HG03095 (cell line): ENCODE measurements around the gene SNW1.
"Not testable (repeated sequence)": the region's sequence is repeated elsewhere in the genome, so short reads cannot be mapped to it uniquely, and the experiment has no call there.

Experiments used
- ATAC-seq: cut with Tn5 transposase; IDR thresholded peaks from one replicate; pipeline ENCODE4 v1.9.1; 2021; ENCODE audit warnings: moderate library complexity; ENCODE audit not compliant: unreplicated experiment

The SNW1 gene

DNA sequence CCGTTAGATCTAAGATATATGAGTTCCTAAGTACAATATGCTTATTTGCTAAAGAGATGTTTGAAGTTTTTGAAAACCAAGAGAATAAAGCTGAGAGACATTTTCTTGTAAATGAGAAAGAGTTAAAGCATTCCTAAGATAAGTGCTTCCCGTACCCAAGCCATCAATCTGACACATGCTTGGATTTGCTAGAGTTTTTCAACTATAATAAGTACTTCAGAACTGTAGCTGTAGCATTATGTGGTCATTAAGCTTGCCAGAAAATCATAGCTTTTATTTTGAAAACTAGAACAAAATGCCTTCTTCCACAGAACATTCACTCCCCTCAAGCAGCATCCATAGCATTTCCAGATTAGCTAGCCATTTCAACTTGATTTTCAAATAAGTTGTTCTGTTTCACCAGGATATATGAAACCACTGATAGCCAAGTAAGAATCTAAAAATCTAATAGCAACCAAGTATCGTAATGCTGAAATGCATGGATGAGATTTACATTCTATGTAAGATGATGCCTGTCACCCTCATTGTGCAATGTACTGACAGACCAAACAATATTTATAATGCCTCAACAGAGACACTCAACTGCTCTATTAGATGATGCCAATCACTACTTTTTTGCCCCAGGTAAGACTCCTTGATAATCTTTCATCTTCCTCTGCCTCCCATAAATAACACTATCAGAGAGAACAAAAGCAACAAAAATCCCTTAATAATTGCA lies 8.0 kb downstream of the SNW1 start:
- no peak for ATAC-seq

- no peak for ATAC-seq
Observed at GRCh38 chr14:77752266-77752665, 8.7 kb downstream of the SNW1 start.

- not testable (repeated sequence) for ATAC-seq
Observed at GRCh38 chr14:77747425-77747824, 13.5 kb downstream of the SNW1 start.

DNA sequence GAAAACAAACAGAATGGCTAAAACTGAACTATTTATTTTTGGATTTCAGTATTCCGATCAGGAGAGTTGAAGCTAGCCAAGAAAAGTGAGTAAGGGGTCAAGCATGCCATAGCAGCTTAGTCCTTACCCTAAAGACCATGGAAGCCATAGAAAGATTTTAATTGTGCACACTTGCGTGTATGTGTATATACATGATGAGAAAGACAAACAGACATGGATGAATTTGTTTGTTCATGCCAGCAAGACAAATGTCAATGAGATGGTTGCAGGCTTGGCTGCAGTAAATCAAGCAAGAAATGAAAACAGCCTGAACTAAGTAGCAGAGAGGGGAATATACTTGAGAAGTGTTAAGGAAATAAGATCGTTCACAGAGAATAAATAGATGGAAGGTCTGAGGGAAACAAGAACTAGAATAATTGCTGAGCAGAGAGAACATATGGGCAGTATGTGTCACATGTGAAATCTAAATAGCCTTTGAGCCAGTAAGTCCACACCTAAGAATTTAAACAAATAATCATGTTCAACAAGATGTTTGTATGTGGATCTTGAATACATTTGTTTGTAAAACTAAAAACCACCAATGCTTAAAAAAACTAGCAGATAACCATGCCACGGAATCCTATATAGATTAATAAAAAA lies 14.8 kb downstream of the SNW1 start:
- ATAC-seq, result no peak

DNA sequence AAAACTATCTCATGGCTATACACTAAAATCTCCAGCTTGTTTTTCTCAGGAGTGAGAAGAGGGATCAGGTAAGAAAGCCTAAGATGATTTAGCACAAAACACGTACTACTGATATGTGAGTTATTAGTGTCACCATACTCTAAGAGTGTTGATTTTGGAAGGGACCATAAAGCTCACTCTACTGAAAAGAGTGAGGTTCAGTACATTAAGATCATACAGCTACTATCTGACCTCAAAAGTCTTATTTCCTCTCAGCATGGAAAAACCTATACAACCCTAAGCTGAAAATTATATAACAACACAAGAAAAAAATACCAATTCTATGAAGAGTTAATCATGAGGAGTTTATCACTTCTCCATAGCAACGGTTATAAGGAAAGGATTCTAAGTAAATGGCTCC lies 19.5 kb downstream of the SNW1 start:
- no peak for ATAC-seq

- no peak for ATAC-seq
Observed at GRCh38 chr14:77738559-77739250, 22.3 kb downstream of the SNW1 start.

DNA sequence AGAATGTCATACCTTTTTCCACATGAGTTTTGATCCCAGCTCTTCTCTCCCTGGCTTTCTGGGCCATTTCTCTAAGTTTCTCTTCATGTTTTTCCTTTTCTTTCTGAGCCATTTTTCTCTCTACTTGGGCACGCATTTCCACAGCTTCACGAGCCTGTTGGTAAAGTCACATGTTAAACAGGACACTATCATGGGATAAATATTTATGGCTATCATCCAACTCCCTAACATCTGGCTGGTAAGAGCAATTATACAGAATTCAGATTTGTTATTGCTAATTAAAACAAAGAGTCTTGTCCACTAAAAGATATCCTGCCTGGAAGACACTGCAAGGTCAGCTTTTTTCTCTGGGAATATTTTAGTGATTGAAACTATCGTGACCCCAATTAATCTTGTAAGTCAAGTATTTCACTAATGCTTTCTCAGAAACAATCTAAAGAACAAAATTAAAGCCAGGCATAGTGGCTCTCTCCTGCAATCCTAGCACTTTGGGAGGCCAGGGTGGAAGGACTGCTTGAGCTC lies 29.9 kb downstream of the SNW1 start:
- ATAC-seq, result no peak

DNA sequence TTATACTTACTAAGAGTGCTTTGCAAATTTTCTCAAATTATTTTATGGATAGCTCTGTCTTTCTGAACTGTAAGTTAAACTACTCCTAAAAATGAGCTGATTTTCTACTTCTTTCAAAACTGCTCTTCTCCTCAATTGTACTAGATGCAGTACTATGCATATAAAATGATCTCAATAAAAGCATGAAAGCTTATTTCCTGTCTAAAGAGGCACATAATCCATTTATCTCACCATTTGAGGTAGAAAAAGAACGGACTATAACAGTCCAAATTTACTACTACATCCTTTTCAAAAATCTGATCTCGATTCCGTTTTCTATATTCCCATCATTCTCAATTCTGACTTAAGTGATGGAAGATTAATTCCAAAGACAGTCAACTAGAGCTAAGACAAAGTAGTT lies 38.7 kb downstream of the SNW1 start:
- ATAC-seq, result no peak

- ATAC-seq, result no peak
Observed at GRCh38 chr14:77721437-77721836, 39.5 kb downstream of the SNW1 start.

GRCh38 chr14:77717608-77718305 lies 43.2 kb downstream of the SNW1 start:
- ATAC-seq, result no peak

DNA sequence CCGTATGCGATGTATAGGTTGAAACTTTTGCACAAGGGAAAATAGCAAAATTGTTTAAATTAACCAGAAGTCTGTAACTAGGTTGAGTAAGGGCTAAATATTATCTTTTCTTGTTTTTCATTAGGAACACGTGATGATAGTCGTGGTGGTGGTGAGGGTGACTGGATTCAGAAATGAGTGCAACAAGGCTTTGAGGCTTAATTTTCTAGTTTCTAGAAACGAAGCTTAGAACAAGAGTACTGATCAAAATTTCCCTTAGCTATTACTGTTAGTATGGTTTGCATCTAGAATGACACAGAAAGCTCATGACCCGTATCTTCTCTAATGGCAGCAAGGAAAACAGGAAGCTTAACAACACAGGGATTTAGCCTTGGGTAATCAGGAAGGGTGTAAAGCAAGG lies 46.0 kb downstream of the SNW1 start:
- no peak for ATAC-seq

- no peak for ATAC-seq
Observed at GRCh38 chr14:77710364-77710763, 50.6 kb downstream of the SNW1 start.

DNA sequence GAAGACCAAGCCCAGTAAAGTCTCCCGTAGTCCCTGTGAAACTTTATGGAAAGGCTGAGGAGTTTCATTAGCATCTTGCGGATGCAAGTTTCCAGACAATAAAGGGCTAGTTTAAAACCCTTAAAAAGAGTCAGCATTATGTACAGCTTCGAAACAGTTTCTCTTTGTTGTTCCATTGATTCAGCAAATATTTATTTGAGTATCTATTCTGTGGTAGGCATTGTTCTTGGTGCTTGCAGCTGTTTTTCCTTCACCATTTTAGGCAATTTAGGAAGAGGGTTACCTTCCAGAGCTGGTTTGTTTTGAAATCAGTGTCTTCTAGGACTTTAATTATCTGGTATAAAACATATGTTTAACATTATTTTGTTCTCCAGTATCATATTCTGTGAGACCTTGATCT lies 51.5 kb downstream of the SNW1 start:
- ATAC-seq, result no peak

- no peak for ATAC-seq
Observed at GRCh38 chr14:77708749-77709148, 52.2 kb downstream of the SNW1 start.

- ATAC-seq, result peak; percentile 99
Observed at GRCh38 chr14:77707724-77708408, 53.1 kb downstream of the SNW1 start, which contains the start of the genes ALKBH1 and SLIRP. Gene ALKBH1 (minus strand): TSS chr14:77708023. CDS start chr14:77708004, 19 bp downstream. Gene SLIRP (plus strand): TSS chr14:77708103. CDS start chr14:77708112, 9 bp downstream.

- ATAC-seq, result peak; percentile 13
Observed at GRCh38 chr14:77707355-77707723, 53.6 kb downstream of the SNW1 start.

DNA sequence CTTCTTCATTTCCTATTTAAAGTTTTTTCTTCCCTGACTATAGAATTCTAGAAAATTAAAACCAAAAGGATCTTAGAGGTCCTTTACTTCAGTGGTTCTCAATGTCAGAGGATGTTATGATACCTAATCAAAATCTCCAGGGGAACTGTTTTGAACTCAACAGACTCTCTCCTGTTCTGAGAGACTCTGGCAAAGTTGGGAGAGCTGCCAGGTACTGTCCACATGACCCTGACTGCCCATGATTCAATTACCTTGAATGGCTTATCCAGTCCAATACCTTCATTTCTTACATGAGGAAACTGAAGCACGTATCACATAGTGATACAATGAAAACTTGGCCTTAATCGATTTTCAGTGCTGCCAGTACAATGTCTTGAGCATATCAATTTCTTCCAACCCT lies 69.7 kb downstream of the SNW1 start:
- ATAC-seq, result no peak

- no peak for ATAC-seq
Observed at GRCh38 chr14:77682158-77682553, 78.8 kb downstream of the SNW1 start.

GRCh38 chr14:77681196-77682157 lies 79.5 kb downstream of the SNW1 start:
- ATAC-seq, result no peak
